D721Med (cell line): ENCODE measurements around the gene ORMDL2.
"Not testable (repeated sequence)": the region's sequence is repeated elsewhere in the genome, so short reads cannot be mapped to it uniquely, and the experiment has no call there.

ENCODE experiments used
- DNase-seq: peaks from one replicate; pipeline ENCODE4 v3.0.0; 2011; ENCODE audit warnings: low spot score; ENCODE audit not compliant: insufficient read length
- FAIRE-seq: peaks from 2 replicates; lab custom pipeline; 2011; peaks lifted over from hg19 to GRCh38; lab: Jason Lieb, UNC
- CTCF ChIP-seq: IDR thresholded peaks from 2 replicates; pipeline ENCODE4 v1.5.1; 2012; ENCODE audit warnings: mild to moderate bottlenecking, control low read depth; ENCODE audit not compliant: insufficient read depth; ENCODE audit errors: missing control alignments

Gene ORMDL2

DNA sequence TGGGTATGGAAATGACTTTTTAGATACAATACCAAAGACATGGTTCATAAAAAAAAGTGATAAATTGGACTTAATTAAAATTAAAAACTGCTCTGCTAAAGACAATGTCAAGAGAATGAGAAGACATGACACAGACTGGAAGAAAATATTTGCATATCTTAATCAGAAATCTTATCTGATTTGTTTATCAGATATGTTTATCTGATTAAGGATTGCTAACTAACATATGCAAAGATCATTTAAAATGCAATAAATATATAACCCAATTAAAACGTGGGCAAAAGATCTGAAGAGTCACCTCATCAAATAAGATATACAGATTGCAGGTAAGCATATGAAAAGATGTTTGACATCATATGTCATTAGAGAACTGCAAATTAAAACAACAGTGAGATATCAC lies 34.9 kb downstream of the ORMDL2 start:
- no peak for FAIRE-seq
- no peak for TF ChIP-seq CTCF
- no peak for DNase-seq

- DNase-seq (no peak), FAIRE-seq (no peak)
- no peak for TF ChIP-seq CTCF
Observed at GRCh38 chr12:55861396-55861795, 43.6 kb downstream of the ORMDL2 start.

GRCh38 chr12:55861871-55862270 lies 44.0 kb downstream of the ORMDL2 start:
- TF ChIP-seq CTCF, result no peak
- DNase-seq, result no peak
- no peak for FAIRE-seq

DNA sequence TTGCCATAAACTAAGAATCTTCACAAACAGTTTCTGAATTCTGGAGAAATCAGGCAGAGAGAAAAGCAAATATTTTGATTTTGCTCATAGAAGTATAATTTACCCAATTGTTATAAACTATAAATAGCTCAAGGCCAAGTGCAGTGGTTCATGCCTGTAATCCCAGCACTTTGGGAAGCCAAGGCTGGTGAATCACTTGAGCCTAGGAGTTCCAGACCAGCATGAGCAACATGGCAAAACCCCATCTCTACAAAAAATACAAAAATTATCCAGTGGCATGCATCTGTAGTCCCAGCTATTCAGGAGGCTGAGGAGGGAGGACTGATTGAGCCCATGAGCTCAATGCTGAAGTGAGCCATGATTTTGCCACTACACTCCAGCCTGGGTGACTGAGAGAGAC lies 44.4 kb downstream of the ORMDL2 start:
- TF ChIP-seq CTCF, result no peak
- FAIRE-seq, result no peak

DNA sequence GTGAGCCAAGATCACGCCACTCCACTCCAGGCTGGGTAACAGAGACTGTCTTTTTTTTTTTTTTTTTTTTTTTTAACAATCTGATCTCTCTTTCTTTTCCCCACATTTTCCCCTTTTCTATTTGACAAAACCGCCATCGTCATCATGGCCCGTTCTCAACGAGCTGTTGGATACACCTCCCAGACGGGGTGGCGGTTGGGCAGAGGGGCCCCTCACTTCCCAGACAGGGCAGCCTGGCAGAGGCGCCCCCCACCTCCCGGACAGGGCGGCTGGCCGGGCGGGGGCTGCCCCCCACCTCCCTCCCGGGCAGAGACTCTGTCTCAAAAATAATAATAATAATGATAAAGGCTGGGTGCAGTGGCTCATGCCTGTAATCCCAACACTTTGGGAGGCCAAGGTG lies 45.1 kb downstream of the ORMDL2 start:
- not testable (repeated sequence) for FAIRE-seq, DNase-seq

More for the DNA sequence above, 44.4 kb downstream of the ORMDL2 start:
- no peak for DNase-seq

- TF ChIP-seq CTCF, result no peak
- FAIRE-seq, result no peak
Observed at GRCh38 chr12:55865327-55865726, 47.5 kb downstream of the ORMDL2 start.

GRCh38 chr12:55866454-55867004 lies 48.7 kb downstream of the ORMDL2 start:
- DNase-seq, FAIRE-seq: not testable (repeated sequence)

More at GRCh38 chr12:55865327-55865726, 47.5 kb downstream of the ORMDL2 start:
- no peak for DNase-seq
